HG03378 (cell line): ENCODE measurements around the gene FAU.

ENCODE experiments used
- ATAC-seq: cut with Tn5 transposase; IDR thresholded peaks from one replicate; pipeline ENCODE4 v1.9.1; 2021; ENCODE audit warnings: mild to moderate bottlenecking, moderate library complexity; ENCODE audit not compliant: unreplicated experiment

FAU gene

DNA sequence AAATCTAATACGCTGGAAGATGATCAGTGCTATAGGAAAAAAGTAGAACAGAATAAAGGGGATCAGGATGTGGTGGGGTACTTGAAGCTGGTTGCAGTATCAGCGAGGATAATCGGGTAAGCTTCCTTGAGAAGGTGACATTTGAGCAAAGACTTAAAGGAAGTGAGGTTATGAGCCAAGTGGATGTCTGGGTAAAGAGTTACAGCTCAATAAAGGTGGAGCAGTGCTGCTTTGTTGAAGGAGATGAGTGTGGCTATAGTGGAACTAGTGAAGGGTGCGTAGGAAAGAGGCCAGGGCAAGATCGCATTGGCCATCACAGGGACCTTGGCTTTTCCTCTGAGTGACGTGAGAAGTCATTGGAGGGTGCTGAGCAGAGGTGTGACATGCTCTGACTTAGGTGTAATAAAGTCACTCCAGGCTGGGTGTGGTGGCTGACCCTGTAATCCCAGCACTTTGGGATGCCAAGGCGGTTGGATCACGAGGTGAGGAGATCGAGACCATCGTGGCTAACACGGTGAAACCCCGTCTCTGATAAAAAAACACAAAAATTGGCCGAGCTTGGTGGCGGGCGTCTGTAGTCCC is 14.7 kb upstream of the FAU start:
- ATAC-seq, result no peak

DNA sequence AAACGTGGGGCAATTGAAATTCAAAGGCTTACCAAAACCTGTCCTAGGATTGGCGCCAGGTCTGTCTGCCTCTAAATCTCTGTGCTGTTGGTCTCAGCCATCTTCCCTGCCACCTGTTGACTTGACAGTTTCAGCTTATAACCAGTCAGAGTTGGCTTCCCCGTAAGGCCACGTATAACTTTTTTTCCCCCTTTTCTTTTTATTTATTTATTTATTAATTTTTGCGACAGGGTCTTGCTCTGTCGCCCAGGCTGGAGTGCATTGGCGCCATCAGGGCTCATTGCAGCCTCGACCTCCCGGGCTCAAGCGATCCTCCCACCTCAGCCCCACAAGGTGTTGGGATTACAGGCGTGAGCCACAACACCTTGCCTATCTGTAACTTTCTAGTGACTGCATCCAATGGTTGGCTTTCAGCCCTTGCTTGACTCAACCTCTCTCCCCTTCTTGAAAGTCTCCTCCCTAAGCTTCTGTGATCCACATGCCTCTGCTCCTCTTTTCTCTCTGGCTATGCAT is 13.8 kb upstream of the FAU start:
- ATAC-seq, result no peak

GRCh38 chr11:65134952-65135632 is 13.2 kb upstream of the FAU start:
- peak; percentile 68 for ATAC-seq

DNA sequence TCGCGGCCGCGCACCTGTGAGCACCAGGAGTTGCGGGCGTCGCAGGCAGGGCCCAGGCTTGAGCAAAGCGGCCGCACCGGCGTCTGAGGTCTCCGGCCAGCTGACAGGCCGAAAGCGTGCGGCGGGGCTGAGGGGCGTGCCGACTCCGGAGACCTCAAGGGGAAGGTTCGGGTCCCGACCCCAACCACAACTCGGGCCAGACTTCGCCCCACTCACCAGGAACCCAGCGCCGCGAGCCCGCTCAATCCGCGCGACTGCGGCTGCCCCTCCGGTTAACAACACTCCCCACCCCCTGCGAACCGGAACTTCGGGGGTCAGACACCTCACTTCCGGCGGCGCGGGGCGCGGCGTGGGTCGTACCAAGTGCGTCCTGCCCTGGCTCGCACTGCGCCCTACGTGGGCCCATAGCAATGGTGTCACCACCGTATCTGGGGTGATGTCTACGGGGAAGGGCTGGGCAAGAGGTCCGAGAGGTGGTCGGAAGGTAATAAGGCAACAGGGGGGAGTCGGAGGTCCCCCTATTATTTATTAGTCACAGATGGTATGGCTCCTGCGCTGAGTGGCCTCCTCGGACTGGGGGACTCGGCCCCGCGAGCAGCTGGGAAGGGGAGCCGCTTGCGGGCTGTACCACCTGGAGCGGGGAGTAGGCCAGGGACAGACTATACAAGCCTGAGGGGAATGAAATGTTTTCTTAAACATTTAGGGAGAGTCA is 12.5 kb upstream of the FAU start, which contains the start of gene SYVN1:
TSS of gene SYVN1 (minus strand) at position 280 of the 712 bp plus-strand sequence. CDS start 918 bp downstream, outside the sequence.
- peak; percentile 43 for ATAC-seq

- no peak for ATAC-seq
Observed at GRCh38 chr11:65133724-65134123, 11.8 kb upstream of the FAU start.

DNA sequence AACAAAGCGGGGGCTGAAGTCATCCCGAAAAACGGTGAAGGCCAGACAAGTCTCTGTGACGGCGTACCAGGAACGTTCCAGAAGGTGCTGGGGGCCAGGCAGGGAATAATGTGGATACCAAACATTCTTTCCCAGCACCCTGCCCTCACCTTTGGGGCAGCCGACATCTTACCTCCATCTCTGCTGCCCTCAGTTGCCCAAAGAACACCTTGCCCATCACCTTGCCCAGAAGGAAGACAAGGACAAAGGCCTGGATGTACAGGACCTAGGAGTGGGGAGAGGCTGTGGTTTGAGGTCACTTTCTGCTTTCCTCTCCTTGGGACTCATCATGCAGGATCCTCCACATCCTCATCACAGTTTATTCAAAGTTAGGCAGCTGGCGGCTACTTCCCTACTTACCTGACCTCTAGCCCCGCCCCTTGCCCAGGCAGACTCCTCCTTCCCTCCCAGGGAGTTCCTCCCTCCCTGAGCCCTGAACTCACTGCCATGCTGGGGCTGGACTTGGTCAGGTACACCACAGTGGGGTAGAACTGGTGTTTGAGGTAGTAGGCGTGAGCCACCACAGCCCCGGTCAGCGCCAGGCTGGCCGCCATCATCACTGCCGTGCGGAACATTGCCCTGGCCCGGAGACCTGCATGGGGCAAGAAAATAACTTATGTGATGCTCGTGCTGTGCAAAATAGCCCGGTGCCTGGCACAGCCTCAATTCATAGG is 11.2 kb upstream of the FAU start:
- no peak for ATAC-seq

DNA sequence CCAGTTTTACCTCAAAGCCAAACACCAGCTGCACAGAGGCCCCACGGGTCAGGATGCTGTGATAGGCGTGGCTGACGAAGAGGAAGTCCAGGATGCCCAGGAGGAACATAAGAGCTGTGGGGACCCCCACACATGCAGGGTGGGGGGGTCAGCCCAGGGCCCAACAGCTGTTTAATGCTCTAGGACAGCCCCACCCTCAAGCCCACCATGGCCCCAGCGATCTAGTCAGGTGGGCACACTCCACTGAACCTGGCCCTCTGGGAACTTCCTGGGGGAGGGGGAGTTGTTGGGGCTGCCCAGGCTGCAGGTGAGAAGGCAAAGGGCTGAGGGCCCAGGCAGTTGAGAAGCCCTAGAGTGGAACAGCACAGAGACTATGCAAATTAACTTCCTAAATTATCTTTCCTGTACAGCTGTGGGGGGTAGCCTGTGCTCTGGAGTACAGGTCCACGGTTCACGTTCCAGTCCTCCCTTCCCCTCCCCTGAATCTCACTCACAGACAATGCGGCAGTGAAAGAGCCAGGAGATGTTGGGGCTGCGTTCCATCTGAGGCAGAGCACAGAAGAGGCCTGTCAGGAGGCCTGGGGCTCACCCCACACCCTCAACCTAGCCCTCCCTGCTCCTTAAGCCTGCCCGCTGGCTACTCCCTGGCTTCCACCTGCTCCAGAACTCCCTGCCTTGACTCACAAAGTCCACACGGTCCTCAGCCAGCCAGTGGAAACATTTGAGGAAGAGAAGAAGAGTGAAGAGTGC is 10.5 kb upstream of the FAU start:
- no peak for ATAC-seq

DNA sequence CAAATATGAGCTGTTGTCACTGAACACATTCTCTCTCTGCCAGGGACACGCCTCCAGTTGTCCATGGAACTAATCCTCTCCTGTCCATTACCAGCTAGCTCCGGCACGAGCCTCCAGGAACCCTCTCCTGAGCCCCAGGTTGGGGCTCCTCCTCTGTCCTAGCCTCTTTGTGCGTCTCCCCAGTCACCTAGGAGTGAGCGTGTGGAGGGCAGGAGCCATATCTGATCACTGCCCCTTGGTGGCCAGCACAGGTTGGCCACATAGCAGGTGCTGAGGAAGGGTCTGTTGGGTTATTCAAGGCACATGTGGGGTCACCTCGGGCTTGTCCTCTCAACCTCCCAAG is 9.9 kb upstream of the FAU start:
- no peak for ATAC-seq

GRCh38 chr11:65131417-65131776 is 9.5 kb upstream of the FAU start:
- no peak for ATAC-seq

GRCh38 chr11:65130631-65131416 is 8.9 kb upstream of the FAU start:
- ATAC-seq, result no peak

- ATAC-seq, result no peak
Observed at GRCh38 chr11:65129649-65130441, 7.9 kb upstream of the FAU start.

DNA sequence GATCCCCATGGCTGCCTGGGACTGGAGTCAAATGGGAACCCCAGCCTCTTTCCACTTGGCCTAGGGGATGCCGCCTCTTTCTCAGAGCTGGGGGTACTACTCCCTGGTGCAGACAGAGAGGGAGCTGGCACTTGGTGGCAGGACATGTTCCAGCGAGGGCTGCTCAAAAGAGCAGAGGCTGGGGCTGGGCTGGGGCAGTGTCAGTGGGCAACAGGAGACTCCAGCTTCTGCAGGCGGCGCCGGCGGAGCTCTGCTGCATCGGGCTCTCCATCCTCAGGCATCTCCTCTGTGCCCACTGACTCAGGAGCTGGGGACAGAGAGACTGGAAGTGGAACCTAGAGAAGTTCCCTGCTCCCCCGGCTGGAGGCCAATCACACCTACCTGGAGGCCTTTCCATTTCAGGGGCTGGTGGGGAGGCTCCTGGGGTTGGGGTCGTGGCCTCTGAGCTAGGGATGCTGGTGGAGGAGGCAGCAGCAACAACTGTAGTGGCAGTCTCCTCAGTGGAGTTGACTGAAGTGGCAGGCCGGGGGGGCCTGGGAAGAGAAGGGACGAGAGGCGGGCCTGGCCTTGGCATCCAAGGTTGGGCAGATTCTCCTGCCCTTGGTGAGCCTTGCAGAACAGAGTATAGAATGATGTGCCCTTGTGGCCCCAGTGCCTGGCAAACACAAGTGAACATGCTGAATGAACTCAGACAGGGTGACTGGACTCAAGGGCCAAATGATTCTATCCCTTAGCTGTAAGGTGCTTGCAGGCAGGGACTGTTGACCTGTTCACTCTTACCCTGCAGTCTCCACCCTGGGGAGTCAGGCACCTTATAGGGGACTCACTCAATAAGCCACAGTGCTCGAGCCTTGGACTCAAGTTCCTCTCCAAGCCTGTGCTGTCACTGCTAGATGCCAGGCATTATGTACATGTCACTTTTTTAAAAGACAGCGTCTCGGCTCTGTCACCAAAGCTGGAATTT is 6.5 kb upstream of the FAU start:
- no peak for ATAC-seq

GRCh38 chr11:65127473-65128181 is 5.7 kb upstream of the FAU start:
- no peak for ATAC-seq

DNA sequence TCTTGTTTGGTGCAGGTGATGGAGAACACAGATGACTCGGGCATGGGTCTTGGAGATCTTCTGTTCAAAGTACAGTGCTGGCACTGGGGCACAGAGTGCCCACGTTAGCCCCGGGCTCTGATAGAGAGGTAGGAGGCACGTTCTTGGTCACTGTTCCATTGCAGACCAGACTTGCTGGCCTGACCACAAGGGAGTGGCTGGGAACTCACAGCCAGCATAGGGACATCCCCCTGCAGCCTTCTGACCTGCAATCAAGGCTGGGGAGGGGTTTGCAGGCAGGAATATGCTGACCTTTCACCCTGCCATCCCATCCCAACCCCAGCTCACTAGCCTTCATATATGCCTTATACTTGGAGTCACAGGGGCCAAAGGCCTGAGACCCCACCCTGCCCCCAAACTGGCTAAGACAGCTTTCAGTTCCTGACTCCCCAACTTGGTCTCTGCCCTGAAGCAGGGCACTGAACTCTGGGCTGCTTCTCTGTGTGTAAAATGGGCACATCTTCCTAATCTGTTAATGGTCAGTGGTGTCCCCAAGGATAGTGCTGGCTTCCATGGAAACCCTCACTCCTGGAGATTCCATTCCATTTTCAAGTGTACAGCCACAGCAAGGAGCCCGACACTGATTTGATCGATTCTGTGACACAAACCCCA is 4.8 kb upstream of the FAU start:
- ATAC-seq, result no peak

- ATAC-seq, result no peak
Observed at GRCh38 chr11:65125197-65126056, 3.5 kb upstream of the FAU start.
